Measurements from ENCODE around the gene PRKAR2B.

DNA sequence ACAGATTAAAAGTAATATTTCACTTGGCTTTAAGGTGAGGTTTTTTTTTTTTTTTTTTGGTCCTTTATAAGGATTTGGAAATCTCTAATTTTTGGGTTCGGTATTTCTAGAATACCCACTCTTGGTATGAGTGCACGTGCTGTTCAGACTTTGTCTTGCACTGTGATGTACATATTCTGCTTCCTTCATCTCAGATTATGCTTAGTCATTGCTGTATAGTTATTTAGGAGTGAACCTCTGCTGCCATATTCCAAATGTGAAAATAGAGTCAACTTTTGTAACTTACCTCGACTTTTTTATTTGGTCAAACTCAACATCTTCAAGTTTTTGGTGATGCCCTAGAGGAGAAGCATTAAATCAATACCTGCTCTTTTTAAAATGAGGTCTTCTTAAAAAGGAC lies 84.2 kb downstream of the PRKAR2B start:
- TF ChIP-seq, protein P1, sequence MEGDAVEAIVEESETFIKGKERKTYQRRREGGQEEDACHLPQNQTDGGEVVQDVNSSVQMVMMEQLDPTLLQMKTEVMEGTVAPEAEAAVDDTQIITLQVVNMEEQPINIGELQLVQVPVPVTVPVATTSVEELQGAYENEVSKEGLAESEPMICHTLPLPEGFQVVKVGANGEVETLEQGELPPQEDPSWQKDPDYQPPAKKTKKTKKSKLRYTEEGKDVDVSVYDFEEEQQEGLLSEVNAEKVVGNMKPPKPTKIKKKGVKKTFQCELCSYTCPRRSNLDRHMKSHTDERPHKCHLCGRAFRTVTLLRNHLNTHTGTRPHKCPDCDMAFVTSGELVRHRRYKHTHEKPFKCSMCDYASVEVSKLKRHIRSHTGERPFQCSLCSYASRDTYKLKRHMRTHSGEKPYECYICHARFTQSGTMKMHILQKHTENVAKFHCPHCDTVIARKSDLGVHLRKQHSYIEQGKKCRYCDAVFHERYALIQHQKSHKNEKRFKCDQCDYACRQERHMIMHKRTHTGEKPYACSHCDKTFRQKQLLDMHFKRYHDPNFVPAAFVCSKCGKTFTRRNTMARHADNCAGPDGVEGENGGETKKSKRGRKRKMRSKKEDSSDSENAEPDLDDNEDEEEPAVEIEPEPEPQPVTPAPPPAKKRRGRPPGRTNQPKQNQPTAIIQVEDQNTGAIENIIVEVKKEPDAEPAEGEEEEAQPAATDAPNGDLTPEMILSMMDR (IDR thresholded peaks at IDR 0.05), result no peak
- no peak for TF ChIP-seq POLR2A (IDR thresholded peaks at IDR 0.05)

All from Peyer's patch (tissue), 4 donors.